ENCODE data around the gene TAF11L2. TPM values are rescaled to one million over a fixed set of nuclear protein-coding genes. Genes with fewer than 3 reads are reported as not detected.
"Not testable (repeated sequence)": the region's sequence is repeated elsewhere in the genome, so short reads cannot be mapped to it uniquely, and the experiment has no call there.

TAF11L2 gene
- total RNA-seq, 1 experiment from 2014 or later: not detected

DNA sequence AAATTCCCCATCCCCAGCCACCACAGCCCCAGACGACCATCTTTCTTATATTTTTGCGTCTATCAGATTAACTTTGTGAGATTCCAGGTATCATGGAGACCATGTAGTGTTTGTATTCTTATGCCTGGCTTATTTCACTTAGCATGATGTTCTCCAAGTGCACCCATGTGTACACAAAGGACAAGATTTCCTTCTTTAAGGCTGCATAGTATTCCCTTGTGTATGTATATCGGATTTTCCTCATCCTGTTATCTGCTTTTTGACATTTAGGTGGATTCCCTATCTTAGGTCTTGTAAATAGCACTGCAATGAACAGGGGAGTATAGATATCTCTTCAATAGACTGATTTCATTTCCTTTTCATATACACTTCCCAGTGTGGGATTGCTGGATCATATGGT, 5.3 kb upstream of the TAF11L2 start:
- ChIA-PET CTCF (no interaction called here), POLR2A (no interaction called here)
- no peaks in the 10 kb centered on the region for H3K36me3 Mint-ChIP-seq (ENCODE audit: insufficient read depth, unreplicated experiment)
- intact Hi-C loops (cut with micrococcal nuclease; ENCODE audit: unreplicated experiment): no loop called here
- DNase-seq: no peak
- no peak overlapping the region for H3K4me3 ChIP-seq (ENCODE audit: low read depth, low read length)
- peaks cover 3% of the 10 kb centered on the region; the same call in 1 of the 2 replicates for H3K9me3 ChIP-seq
- no peaks in the 10 kb centered on the region for H3K36me3 ChIP-seq (ENCODE audit: control insufficient read depth, insufficient read depth, low read length)
- TF ChIP-seq CTCF (IDR thresholded peaks at IDR 0.05; ENCODE audit: insufficient read depth in 1 of 2, low read depth in 1 of 2, low read length in 1 of 2, severe bottlenecking in 1 of 2, unreplicated experiment in 1 of 2): no peak
- H3K4me1 ChIP-seq: no peaks in the 10 kb centered on the region
- no peaks in the 10 kb centered on the region for H3K4me1 Mint-ChIP-seq (ENCODE audit: low read depth, unreplicated experiment)
- no peak overlapping the region for H3K4me3 Mint-ChIP-seq (ENCODE audit: unreplicated experiment)
- H3K27me3 ChIP-seq (replicated peaks; ENCODE audit: control insufficient read depth, insufficient read depth, low read length): no peaks in the 10 kb centered on the region
- no peak overlapping the region for H3K27ac Mint-ChIP-seq (ENCODE audit: unreplicated experiment)
- no peaks in the 10 kb centered on the region for H3K9me3 Mint-ChIP-seq (ENCODE audit: unreplicated experiment)
- BruUV-seq (replicated peaks): no TSS peak
- H3K27me3 Mint-ChIP-seq (ENCODE audit: insufficient read depth, unreplicated experiment): no peaks in the 10 kb centered on the region

DNA sequence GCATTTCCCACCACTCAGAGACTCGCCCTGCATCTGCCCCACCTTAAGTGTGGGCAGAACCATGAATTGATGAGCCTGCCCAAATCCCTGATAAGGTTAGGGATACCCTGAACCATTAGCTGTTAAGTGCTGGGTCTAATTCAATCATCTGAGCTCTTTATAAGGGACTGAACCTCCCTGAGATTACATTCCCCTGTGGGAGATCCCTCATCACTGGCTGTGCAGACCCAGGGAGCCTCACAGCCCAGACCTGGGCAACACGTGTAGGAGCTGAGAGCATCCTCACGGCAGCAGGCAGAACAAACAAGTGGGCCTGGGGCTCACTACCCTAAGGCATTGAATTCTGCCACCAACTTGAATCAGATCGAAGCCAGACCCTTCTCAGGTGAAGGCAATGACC, 585 bp upstream of the TAF11L2 start:
- ChIA-PET CTCF (no interaction called here), POLR2A (no interaction called here)
- Histone ChIP-seq H3K4me1 (no peaks in the 10 kb centered on the region), H3K4me3 (ENCODE audit: low read depth, low read length) (no peak overlapping the region), H3K27me3 (replicated peaks; ENCODE audit: control insufficient read depth, insufficient read depth, low read length) (no peaks in the 10 kb centered on the region), H3K9me3 (peaks cover 3% of the 10 kb centered on the region; the same call in 1 of the 2 replicates), H3K36me3 (ENCODE audit: control insufficient read depth, insufficient read depth, low read length) (no peaks in the 10 kb centered on the region)
- intact Hi-C loops (cut with micrococcal nuclease; ENCODE audit: unreplicated experiment): no loop called here
- H3K4me1 Mint-ChIP-seq (ENCODE audit: low read depth, unreplicated experiment): no peaks in the 10 kb centered on the region
- H3K27me3 Mint-ChIP-seq (ENCODE audit: insufficient read depth, unreplicated experiment): no peaks in the 10 kb centered on the region
- no peak overlapping the region for H3K27ac Mint-ChIP-seq (ENCODE audit: unreplicated experiment)
- no TSS peak for BruUV-seq (replicated peaks)
- H3K36me3 Mint-ChIP-seq (ENCODE audit: insufficient read depth, unreplicated experiment): no peaks in the 10 kb centered on the region
- no peak for DNase-seq
- TF ChIP-seq CTCF (IDR thresholded peaks at IDR 0.05; ENCODE audit: insufficient read depth in 1 of 2, low read depth in 1 of 2, low read length in 1 of 2, severe bottlenecking in 1 of 2, unreplicated experiment in 1 of 2): no peak
- no peak overlapping the region for H3K4me3 Mint-ChIP-seq (ENCODE audit: unreplicated experiment)
- no peaks in the 10 kb centered on the region for H3K9me3 Mint-ChIP-seq (ENCODE audit: unreplicated experiment)

GRCh38 chr5:17511775-17512325, 13.8 kb downstream of the TAF11L2 start:
- no peak for DNase-seq
- H3K9me3 Mint-ChIP-seq (ENCODE audit: unreplicated experiment): no peaks in the 10 kb centered on the region
- H3K4me1 Mint-ChIP-seq (ENCODE audit: low read depth, unreplicated experiment): no peaks in the 10 kb centered on the region
- no TSS peak for BruUV-seq (replicated peaks)
- POLR2A ChIA-PET: no interaction called here
- no peak overlapping the region for H3K4me3 Mint-ChIP-seq (ENCODE audit: unreplicated experiment)
- intact Hi-C loops (cut with micrococcal nuclease; ENCODE audit: unreplicated experiment): no loop called here
- no peaks in the 10 kb centered on the region for H3K36me3 ChIP-seq (ENCODE audit: control insufficient read depth, insufficient read depth, low read length)
- H3K9me3 ChIP-seq: no peaks in the 10 kb centered on the region
- H3K36me3 Mint-ChIP-seq (ENCODE audit: insufficient read depth, unreplicated experiment): no peaks in the 10 kb centered on the region
- no peak for TF ChIP-seq CTCF (IDR thresholded peaks at IDR 0.05; ENCODE audit: insufficient read depth in 1 of 2, low read depth in 1 of 2, low read length in 1 of 2, severe bottlenecking in 1 of 2, unreplicated experiment in 1 of 2)
- CTCF ChIA-PET: no interaction called here
- no peaks in the 10 kb centered on the region for H3K4me1 ChIP-seq
- H3K27ac Mint-ChIP-seq (ENCODE audit: unreplicated experiment): no peak overlapping the region
- H3K27me3 Mint-ChIP-seq (ENCODE audit: insufficient read depth, unreplicated experiment): peaks cover 2% of the 10 kb centered on the region
- no peak overlapping the region for H3K4me3 ChIP-seq (ENCODE audit: low read depth, low read length)
- no peaks in the 10 kb centered on the region for H3K27me3 ChIP-seq (replicated peaks; ENCODE audit: control insufficient read depth, insufficient read depth, low read length)

- DNase-seq: peak; percentile 24 to 57
- intact Hi-C loops (cut with micrococcal nuclease; ENCODE audit: unreplicated experiment); POLR2A ChIA-PET; H3K36me3 ChIP-seq (ENCODE audit: control insufficient read depth, insufficient read depth, low read length); BruUV-seq (replicated peaks); H3K4me3 Mint-ChIP-seq (ENCODE audit: unreplicated experiment); H3K27me3 Mint-ChIP-seq (ENCODE audit: insufficient read depth, unreplicated experiment); H3K4me1 Mint-ChIP-seq (ENCODE audit: low read depth, unreplicated experiment); H3K4me1 ChIP-seq; H3K36me3 Mint-ChIP-seq (ENCODE audit: insufficient read depth, unreplicated experiment); H3K9me3 Mint-ChIP-seq (ENCODE audit: unreplicated experiment); H3K9me3 ChIP-seq; H3K27me3 ChIP-seq (replicated peaks; ENCODE audit: control insufficient read depth, insufficient read depth, low read length); H3K4me3 ChIP-seq (ENCODE audit: low read depth, low read length); CTCF ChIA-PET; H3K27ac Mint-ChIP-seq (ENCODE audit: unreplicated experiment): not testable (repeated sequence)
Measured at GRCh38 chr5:17517526-17517925, 19.5 kb downstream of the TAF11L2 start.

DNA sequence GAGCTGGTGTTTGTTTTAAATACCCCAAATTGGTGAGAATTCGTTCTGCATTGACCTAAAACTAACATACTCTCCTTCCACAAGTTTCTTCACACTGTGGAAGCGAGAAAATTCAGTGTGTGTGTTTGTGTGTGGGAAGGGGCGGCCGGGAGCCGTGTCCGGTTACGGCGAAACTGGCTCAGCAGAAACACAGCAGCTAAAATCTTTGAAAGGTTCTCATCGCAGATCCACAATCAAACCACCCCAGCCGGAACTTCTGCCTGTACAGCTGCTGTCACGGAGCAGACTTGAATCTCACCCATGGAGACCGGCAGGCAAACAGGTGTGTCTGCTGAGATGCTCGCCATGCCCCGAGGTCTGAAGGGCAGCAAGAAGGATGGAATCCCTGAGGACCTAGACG, 20.0 kb downstream of the TAF11L2 start, which contains the start of gene TAF11L3:
TAF11L3 (plus strand) TSS at position 301 of the 400 bp plus-strand sequence.
- H3K36me3 Mint-ChIP-seq (ENCODE audit: insufficient read depth, unreplicated experiment); DNase-seq; H3K9me3 Mint-ChIP-seq (ENCODE audit: unreplicated experiment); intact Hi-C loops (cut with micrococcal nuclease; ENCODE audit: unreplicated experiment); H3K27ac Mint-ChIP-seq (ENCODE audit: unreplicated experiment); H3K4me3 ChIP-seq (ENCODE audit: low read depth, low read length); H3K9me3 ChIP-seq; H3K4me3 Mint-ChIP-seq (ENCODE audit: unreplicated experiment); H3K27me3 Mint-ChIP-seq (ENCODE audit: insufficient read depth, unreplicated experiment); H3K4me1 ChIP-seq; CTCF ChIA-PET; H3K27me3 ChIP-seq (replicated peaks; ENCODE audit: control insufficient read depth, insufficient read depth, low read length); H3K36me3 ChIP-seq (ENCODE audit: control insufficient read depth, insufficient read depth, low read length); POLR2A ChIA-PET; H3K4me1 Mint-ChIP-seq (ENCODE audit: low read depth, unreplicated experiment); BruUV-seq (replicated peaks): not testable (repeated sequence)
